NAMALWA (cell line): Measurements from ENCODE around the gene GNRHR.

Experiments used
- DNase-seq: peaks from one replicate; pipeline ENCODE4 v3.0.0-alpha.2; 2015; ENCODE audit warnings: low spot score

Gene GNRHR

DNA sequence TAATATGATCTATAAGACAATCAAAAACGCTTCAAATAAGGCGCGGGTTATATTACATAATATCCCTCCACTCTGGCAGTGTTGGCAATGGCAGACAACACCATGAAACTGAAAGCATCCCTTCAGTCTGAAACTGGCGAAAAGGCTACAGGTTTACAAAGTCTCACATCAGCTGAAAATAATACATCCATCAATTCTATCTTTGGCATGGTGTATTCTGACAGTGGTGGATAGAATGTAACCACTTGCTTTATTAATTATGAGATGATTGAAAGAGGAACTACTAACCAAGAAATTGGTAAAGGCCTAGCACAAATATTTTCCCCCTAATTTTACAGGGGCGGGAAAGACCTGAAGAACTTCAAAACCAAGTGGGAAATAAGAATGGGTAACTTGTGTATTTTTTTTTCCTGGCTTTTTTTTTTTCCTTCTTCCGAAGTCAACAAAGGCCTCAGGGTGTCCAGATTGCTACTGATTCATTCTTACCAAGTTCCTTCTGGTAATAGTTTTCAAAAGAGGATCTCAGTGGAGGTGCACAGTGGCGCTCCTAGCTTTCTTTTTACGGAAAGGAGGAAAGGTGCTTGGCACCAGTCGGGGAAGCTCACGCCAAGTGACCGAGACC, 54.0 kb downstream of the GNRHR start:
- DNase-seq = peak; percentile 55

DNA sequence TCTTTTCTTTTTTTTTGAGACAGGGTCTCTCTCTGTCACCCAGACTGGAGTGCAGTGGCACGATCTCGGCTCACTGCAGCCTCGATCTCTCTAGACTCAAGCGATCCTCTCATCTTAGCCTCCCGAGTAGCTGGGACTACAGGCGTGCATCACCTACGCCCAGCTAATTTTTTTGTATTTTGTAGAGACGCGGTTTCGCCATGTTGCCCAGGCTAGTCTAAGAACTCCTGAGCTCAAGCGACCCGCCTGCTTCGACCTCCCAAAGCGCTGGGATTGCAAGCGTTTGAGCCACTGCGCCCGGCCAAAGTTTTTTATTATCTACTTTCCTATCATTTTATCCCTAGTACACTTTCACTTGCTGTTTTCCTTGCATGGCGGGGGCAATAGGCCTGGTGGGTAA, 54.6 kb downstream of the GNRHR start:
- no peak for DNase-seq

- DNase-seq = no peak
Observed at GRCh38 chr4:67697860-67698687, 56.1 kb downstream of the GNRHR start.

DNA sequence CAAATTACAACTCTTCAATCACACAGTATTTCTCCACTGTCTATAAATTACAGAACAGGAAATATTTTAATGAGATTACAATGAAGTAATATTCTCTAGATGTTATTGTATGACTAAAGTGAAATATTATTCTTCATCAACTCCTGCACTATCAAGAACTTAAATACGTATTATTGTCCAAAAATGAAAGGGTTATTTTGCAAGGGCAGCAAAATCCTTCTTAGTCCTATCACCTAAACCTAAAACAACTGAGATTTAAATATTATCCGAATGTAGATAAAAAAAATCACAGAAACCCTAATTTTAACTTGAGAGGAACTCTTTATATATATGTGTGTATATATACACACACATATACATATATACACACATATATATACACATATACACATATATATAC, 58.1 kb downstream of the GNRHR start:
- no peak for DNase-seq

- no peak for DNase-seq
Observed at GRCh38 chr4:67694662-67695061, 59.5 kb downstream of the GNRHR start.

DNA sequence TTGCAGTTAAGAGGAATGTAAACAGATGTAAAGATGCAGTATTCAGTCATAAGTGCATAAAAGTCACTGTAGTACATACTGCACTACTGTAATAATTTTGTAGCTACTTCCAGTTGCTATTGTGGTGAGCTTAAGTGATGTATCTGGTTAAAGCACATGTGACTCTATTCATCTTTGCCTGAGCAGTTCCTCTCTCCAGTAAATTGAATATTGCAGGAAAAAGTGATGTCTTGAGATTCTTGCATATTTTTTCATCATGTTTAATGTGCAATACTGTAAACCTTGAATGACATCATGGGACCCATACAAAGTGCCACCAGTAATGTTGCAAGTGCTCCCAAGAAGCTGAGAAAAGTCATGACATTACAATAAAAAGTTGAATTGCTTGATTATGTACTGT, 62.9 kb downstream of the GNRHR start:
- DNase-seq = no peak
